Measurements from ENCODE around the gene LMLN.
"Not testable (repeated sequence)": the region's sequence is repeated elsewhere in the genome, so short reads cannot be mapped to it uniquely, and the experiment has no call there.

LMLN gene

GRCh38 chr3:198051836-198052235, 91.8 kb downstream of the LMLN start:
- H3K27me3 ChIP-seq (ENCODE audit: control insufficient read depth, insufficient read depth, low read length) = no peaks in the 10 kb centered on the region
- no peak overlapping the region for H3K4me2 ChIP-seq (ENCODE audit: low read length)
- no peak overlapping the region for H2AFZ ChIP-seq
- no peak for TF ChIP-seq CTCF (IDR thresholded peaks at IDR 0.05)
- H3K4me3 ChIP-seq (ENCODE audit: low read depth, low read length) = no peak overlapping the region
- no peaks in the 10 kb centered on the region for H3K9me3 ChIP-seq (ENCODE audit: control insufficient read depth, low read length)
- H3K36me3 ChIP-seq (ENCODE audit: control insufficient read depth, insufficient read depth, low read length) = no peaks in the 10 kb centered on the region
- H3K27ac ChIP-seq = no peak overlapping the region
- no peak overlapping the region for H3K9ac ChIP-seq
- no peaks in the 10 kb centered on the region for H3K4me1 ChIP-seq
- H3K79me2 ChIP-seq = no peaks in the 10 kb centered on the region

GRCh38 chr3:198053462-198053861, 93.4 kb downstream of the LMLN start:
- H3K4me1 ChIP-seq; H3K27me3 ChIP-seq (ENCODE audit: control insufficient read depth, insufficient read depth, low read length); H3K4me2 ChIP-seq (ENCODE audit: low read length); H3K9me3 ChIP-seq (ENCODE audit: control insufficient read depth, low read length); H3K9ac ChIP-seq; H3K36me3 ChIP-seq (ENCODE audit: control insufficient read depth, insufficient read depth, low read length); H3K27ac ChIP-seq; H3K4me3 ChIP-seq (ENCODE audit: low read depth, low read length); H2AFZ ChIP-seq; H3K79me2 ChIP-seq: not testable (repeated sequence)

- no peak overlapping the region for H3K4me3 ChIP-seq (ENCODE audit: low read depth, low read length)
- no peaks in the 10 kb centered on the region for H3K27me3 ChIP-seq (ENCODE audit: control insufficient read depth, insufficient read depth, low read length)
- H3K9ac ChIP-seq = no peak overlapping the region
- H3K36me3 ChIP-seq (ENCODE audit: control insufficient read depth, insufficient read depth, low read length) = no peaks in the 10 kb centered on the region
- H2AFZ ChIP-seq = no peak overlapping the region
- no peaks in the 10 kb centered on the region for H3K4me1 ChIP-seq
- no peak for TF ChIP-seq CTCF (IDR thresholded peaks at IDR 0.05)
- no peak overlapping the region for H3K4me2 ChIP-seq (ENCODE audit: low read length)
- H3K9me3 ChIP-seq (ENCODE audit: control insufficient read depth, low read length) = no peaks in the 10 kb centered on the region
- no peaks in the 10 kb centered on the region for H3K79me2 ChIP-seq
- H3K27ac ChIP-seq = no peak overlapping the region
Observed at GRCh38 chr3:198061119-198062067, 101.4 kb downstream of the LMLN start.

GRCh38 chr3:198062068-198062465, 102.0 kb downstream of the LMLN start:
- no peaks in the 10 kb centered on the region for H3K36me3 ChIP-seq (ENCODE audit: control insufficient read depth, insufficient read depth, low read length)
- no peak overlapping the region for H3K4me3 ChIP-seq (ENCODE audit: low read depth, low read length)
- no peaks in the 10 kb centered on the region for H3K79me2 ChIP-seq
- H2AFZ ChIP-seq = no peak overlapping the region
- H3K4me1 ChIP-seq = no peaks in the 10 kb centered on the region
- H3K9me3 ChIP-seq (ENCODE audit: control insufficient read depth, low read length) = no peaks in the 10 kb centered on the region
- no peaks in the 10 kb centered on the region for H3K27me3 ChIP-seq (ENCODE audit: control insufficient read depth, insufficient read depth, low read length)
- H3K9ac ChIP-seq = no peak overlapping the region
- no peak overlapping the region for H3K27ac ChIP-seq
- no peak for TF ChIP-seq CTCF (IDR thresholded peaks at IDR 0.05)
- no peak overlapping the region for H3K4me2 ChIP-seq (ENCODE audit: low read length)

- Histone ChIP-seq H3K79me2 (no peaks in the 10 kb centered on the region), H3K4me3 (ENCODE audit: low read depth, low read length) (no peak overlapping the region), H3K27ac (no peak overlapping the region), H3K27me3 (ENCODE audit: control insufficient read depth, insufficient read depth, low read length) (no peaks in the 10 kb centered on the region), H3K9me3 (ENCODE audit: control insufficient read depth, low read length) (no peaks in the 10 kb centered on the region), H3K4me2 (ENCODE audit: low read length) (no peak overlapping the region), H3K36me3 (ENCODE audit: control insufficient read depth, insufficient read depth, low read length) (no peaks in the 10 kb centered on the region), H3K9ac (no peak overlapping the region), H2AFZ (no peak overlapping the region), H3K4me1 (no peaks in the 10 kb centered on the region)
- no peak for TF ChIP-seq CTCF (IDR thresholded peaks at IDR 0.05)
Observed at GRCh38 chr3:198064420-198064819, 104.4 kb downstream of the LMLN start.

Data from parathyroid adenoma (tissue), 2 donors.